Prostate gland (tissue), 2 donors: Measurements from ENCODE around the gene YARS1. TPM values are rescaled to one million over a fixed set of nuclear protein-coding genes. Genes with fewer than 3 reads are reported as not detected.

Source experiments
- DNase-seq: peaks from one replicate; pipeline ENCODE4 v3.0.0-alpha.2; 2019; ENCODE audit warnings: low spot score
- H3K27ac ChIP-seq, 2 donors: fragments of 200-600 bp; sonication (generic); 2 replicates each; pipeline ENCODE4 v1.5.1; 2017 to 2019
- H3K27me3 ChIP-seq: fragments of 200-600 bp; sonication (generic); replicated peaks from 2 replicates; pipeline ENCODE4 v1.5.1; 2019; ENCODE audit not compliant: insufficient read depth
- H3K36me3 ChIP-seq, 2 donors: fragments of 200-600 bp; sonication (generic); 1 replicate in 1 of 2; 2 replicates in 1 of 2; pipeline versions ENCODE4 v1.5.1 to v1.8.1; 2017 to 2019
- H3K4me1 ChIP-seq: fragments of 200-600 bp; sonication (generic); replicated peaks from 2 replicates; pipeline ENCODE4 v1.5.1; 2019
- H3K4me3 ChIP-seq, 2 donors: fragments of 200-600 bp; sonication (generic); 2 replicates each; pipeline ENCODE4 v1.5.1; 2017 to 2019
- H3K9me3 ChIP-seq: fragments of 200-600 bp; sonication (generic); 2 replicates; pipeline ENCODE4 v1.5.1; 2017
- POLR2A ChIP-seq: fragments of 450-650 bp; IDR thresholded peaks from one replicate; pipeline ENCODE4 v1.6.1; 2016; ENCODE audit warnings: antibody characterized with exemption, mild to moderate bottlenecking
- POLR2AphosphoS5 ChIP-seq: sonication (generic); formaldehyde crosslinking; IDR thresholded peaks from one replicate; pipeline ENCODE4 v1.6.1; 2017; ENCODE audit warnings: antibody characterized with exemption
- WGBS: methylation state at CpG from one replicate; pipeline ENCODE4 v1.1.5; 2018; 5-methylcytosine and 5-hydroxymethylcytosine counted together
- intact Hi-C: fragments of 100-400 bp; cut with DNase I; formaldehyde crosslinking; loops from one replicate; pipeline ENCODE4 v1.14.2; 2022
- total RNA-seq, 2 donors: library from RNA; depleted of rRNA; stranded (reverse); fragments of >200 nt; gene quantifications; one replicate each; pipeline ENCODE4 v1.1.0, GENCODE V29; 2016
- TF ChIP-seq, protein P1 (sequence below), 4 experiments: fragments of 200-600 bp in 2 of 4; fragments of 450-650 bp in 2 of 4; sonication (generic) in 2 of 4; IDR thresholded peaks; 1 replicate in 3 of 4; 2 replicates in 1 of 4; pipeline ENCODE4 v1.5.1; 2016 to 2019; ENCODE audit warnings: antibody characterized with exemption in 4 of 4, mild to moderate bottlenecking in 2 of 4, moderate library complexity in 2 of 4

Gene YARS1
- total RNA-seq, 2 donors from 2014 or later = 32.0 to 63.5 TPM

DNA sequence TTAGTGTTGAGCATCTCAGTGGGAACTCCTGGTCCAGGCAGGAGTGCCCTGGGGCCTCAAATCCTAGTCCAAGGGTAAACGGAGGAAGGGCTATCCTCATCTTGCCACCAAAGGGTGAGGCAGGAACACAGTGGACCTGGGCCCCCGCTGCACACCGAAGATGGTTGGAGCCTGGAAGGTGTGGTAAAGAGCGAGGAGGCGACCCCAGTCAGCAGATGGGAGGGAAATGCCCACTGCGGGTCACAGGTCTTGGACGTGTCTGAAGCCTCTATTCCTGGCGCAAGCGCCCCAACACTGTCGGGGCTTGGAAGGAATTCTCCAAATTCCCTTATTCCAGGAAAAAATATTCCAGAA is 76.1 kb downstream of the YARS1 start:
- 19% methylated on average over 10 of the region's 10 CpGs for WGBS
- Histone ChIP-seq H3K9me3 (no peaks in the 10 kb centered on the region), H3K36me3 (no peaks in the 10 kb centered on the region), H3K27me3 (no peaks in the 10 kb centered on the region), H3K4me3 (peak overlapping the region; percentile 79 to 84), H3K4me1 (peaks cover 7% of the 10 kb centered on the region), H3K27ac (peak overlapping the region; percentile 93 to 96)
- no peak for DNase-seq
- no peak for TF ChIP-seq POLR2AphosphoS5
- no peak for TF ChIP-seq POLR2A
- TF ChIP-seq, protein P1, sequence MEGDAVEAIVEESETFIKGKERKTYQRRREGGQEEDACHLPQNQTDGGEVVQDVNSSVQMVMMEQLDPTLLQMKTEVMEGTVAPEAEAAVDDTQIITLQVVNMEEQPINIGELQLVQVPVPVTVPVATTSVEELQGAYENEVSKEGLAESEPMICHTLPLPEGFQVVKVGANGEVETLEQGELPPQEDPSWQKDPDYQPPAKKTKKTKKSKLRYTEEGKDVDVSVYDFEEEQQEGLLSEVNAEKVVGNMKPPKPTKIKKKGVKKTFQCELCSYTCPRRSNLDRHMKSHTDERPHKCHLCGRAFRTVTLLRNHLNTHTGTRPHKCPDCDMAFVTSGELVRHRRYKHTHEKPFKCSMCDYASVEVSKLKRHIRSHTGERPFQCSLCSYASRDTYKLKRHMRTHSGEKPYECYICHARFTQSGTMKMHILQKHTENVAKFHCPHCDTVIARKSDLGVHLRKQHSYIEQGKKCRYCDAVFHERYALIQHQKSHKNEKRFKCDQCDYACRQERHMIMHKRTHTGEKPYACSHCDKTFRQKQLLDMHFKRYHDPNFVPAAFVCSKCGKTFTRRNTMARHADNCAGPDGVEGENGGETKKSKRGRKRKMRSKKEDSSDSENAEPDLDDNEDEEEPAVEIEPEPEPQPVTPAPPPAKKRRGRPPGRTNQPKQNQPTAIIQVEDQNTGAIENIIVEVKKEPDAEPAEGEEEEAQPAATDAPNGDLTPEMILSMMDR (IDR thresholded peaks at IDR 0.05) = no peak
- intact Hi-C loops = no loop called here

DNA sequence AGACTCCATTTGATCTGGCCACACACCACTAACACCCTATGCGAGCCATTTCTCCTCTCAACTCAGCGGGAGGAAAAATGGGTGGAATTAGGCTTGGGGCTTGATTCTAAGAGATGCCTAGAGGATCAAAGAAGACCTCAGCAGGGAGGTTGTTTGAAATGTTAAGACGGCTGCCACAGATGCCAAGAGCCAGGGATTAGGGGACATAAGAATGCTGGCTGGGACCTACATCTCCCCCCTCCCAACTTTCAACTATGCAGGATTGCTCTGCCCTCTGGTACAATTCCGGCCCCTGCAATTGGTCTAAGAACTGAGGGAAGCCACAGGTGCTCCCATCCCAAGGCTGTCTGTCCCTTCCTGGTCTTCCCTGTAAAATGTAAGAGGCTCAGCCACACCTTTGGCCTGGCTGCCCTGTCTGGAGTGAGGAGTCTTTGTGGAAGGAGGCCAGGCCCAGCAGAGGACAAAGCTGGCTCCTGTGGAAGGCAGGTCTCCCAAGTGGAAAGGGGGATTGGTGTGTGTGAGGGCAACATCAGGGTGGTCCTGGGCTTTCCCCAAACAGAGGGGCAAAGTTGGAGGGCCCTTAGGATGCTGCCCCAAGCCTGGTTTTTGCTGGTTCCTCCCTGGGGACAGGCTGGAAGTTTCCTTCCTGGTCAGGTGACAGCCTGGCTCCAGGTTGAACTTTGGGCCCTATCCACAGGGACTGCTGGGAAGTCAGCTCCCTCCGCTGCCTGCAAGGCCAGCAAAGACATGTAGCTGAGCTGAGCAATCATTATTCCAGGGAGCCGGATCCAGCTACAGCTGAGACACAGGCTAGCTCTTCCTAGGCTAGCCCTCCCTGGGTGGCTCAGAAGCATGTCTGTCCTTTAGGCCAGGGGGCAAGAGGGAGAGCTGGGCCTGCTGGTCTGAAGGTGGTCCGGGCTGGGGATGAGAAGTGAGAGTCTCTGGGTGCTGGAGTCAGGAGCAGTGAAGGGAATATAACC is 80.1 kb downstream of the YARS1 start:
- no peak for DNase-seq
- H3K9me3 ChIP-seq = no peaks in the 10 kb centered on the region
- no peaks in the 10 kb centered on the region for H3K36me3 ChIP-seq
- no peak overlapping the region for H3K4me3 ChIP-seq
- H3K27me3 ChIP-seq = no peaks in the 10 kb centered on the region
- no peak overlapping the region for H3K27ac ChIP-seq
- no peak for TF ChIP-seq POLR2AphosphoS5
- TF ChIP-seq, protein P1 (IDR thresholded peaks at IDR 0.05) = no peak
- no peak for TF ChIP-seq POLR2A
- intact Hi-C loops = no loop called here
- WGBS = 87% methylated on average over 7 of the region's 7 CpGs
- no peaks in the 10 kb centered on the region for H3K4me1 ChIP-seq

DNA sequence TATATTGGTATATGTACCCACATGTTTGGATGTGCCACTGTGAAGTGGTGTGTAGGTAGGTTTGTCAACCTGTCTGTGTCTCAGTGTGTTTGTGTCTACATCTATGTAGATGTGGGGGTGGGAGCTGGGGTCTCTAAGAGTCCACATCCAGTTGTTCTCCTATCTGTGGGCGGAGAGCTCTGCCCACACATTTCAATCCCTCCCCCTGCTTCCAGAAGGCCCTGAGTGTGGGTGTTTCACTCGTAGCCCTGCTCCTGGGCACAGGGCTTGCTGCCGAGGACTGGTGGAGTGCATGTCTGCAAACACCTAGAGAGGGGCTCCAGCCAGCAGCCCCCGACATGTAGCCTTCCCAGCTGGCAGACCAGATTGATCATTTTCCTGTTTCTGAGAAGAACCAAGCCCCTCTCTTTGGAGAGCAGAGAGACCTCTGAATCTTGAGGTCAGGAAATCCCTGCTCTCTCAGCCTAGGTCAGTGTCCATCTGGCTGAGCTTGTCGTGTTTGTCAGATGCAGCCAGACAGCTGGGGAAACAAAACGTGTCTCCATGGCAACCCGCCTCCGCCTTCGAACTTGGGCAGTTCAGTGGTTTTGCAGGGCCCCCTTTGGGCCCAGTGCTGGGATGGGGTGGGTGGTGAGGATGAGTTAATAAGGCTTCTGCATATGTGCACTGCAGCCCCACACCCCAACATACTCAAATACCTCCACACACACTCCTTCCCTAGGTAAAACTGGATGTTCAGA is 83.4 kb downstream of the YARS1 start:
- 78% methylated on average over 9 of the region's 9 CpGs for WGBS
- H3K4me1 ChIP-seq = no peaks in the 10 kb centered on the region
- no peaks in the 10 kb centered on the region for H3K36me3 ChIP-seq
- TF ChIP-seq POLR2A (no peak), POLR2AphosphoS5 (no peak)
- TF ChIP-seq, protein P1 (IDR thresholded peaks at IDR 0.05) = no peak
- intact Hi-C loops = no loop called here
- no peak for DNase-seq
- no peaks in the 10 kb centered on the region for H3K27me3 ChIP-seq
- H3K27ac ChIP-seq = no peak overlapping the region
- no peaks in the 10 kb centered on the region for H3K9me3 ChIP-seq
- H3K4me3 ChIP-seq = no peak overlapping the region

DNA sequence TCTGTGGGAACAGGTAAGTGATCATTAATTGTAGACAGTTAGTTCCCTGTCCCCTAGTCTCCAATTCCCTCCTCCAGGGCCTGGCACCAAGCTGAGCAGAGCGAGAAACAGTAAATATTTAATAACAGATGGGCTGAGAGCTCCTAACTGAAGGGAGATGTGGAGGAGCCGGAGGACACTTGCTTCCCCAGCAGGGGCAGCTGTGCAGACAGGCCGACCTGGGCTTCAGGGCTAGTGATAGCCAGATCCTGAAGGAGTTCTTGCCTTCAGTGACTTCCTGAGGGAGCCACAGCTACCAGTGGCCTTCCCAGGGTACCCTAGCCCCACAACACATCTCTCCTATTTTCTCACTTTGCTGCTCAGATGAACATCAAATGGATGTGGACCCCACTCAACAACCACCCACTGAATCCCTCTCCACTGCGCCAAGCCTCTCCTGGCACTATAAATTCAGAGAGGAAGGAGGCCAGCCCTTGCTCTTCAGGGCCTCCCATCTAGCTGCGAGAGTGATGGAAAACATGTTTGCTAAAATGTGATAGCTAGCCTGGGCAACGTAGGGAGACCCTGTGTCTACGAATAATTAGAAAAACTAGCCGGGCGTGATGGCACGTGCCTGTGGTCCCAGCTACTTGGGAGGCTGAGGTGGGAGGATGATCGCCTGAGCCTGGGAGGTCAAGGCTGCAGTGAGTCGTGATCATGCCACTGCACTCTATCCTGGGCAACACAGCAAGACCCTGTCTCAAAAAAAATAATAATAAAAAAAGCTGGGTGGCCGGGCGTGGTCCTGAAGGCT is 87.7 kb downstream of the YARS1 start:
- TF ChIP-seq, protein P1 (IDR thresholded peaks at IDR 0.05) = peak in 1 of 4 experiments; percentile 5
- TF ChIP-seq POLR2AphosphoS5 (peak; percentile 50), POLR2A (no peak)
- 80% methylated on average over 14 of the region's 14 CpGs for WGBS
- DNase-seq = no peak
- Histone ChIP-seq H3K36me3 (no peaks in the 10 kb centered on the region), H3K27me3 (no peaks in the 10 kb centered on the region), H3K4me3 (no peak overlapping the region), H3K27ac (no peak overlapping the region), H3K9me3 (no peaks in the 10 kb centered on the region), H3K4me1 (no peaks in the 10 kb centered on the region)
- intact Hi-C loops = no loop called here
